Transverse colon (tissue), 3 donors: Measurements from ENCODE around the gene RBM4B.

Experiments used
- CTCF ChIP-seq, 5 experiments: fragments of 200-600 bp in 3 of 5; fragments of 450-650 bp in 2 of 5; sonication (generic) in 3 of 5; IDR thresholded peaks; 1 replicate in 2 of 5; 2 replicates in 3 of 5; pipeline ENCODE4 v1.5.1; 2016 to 2017; ENCODE audit warnings: antibody characterized with exemption in 5 of 5, inconsistent platforms in 3 of 5, mild to moderate bottlenecking in 2 of 5, moderate library complexity in 1 of 5
- EP300 ChIP-seq: sonication (generic); formaldehyde crosslinking; IDR thresholded peaks from one replicate; pipeline ENCODE4 v1.6.1; 2017; ENCODE audit warnings: antibody characterized with exemption, low read depth

DNA sequence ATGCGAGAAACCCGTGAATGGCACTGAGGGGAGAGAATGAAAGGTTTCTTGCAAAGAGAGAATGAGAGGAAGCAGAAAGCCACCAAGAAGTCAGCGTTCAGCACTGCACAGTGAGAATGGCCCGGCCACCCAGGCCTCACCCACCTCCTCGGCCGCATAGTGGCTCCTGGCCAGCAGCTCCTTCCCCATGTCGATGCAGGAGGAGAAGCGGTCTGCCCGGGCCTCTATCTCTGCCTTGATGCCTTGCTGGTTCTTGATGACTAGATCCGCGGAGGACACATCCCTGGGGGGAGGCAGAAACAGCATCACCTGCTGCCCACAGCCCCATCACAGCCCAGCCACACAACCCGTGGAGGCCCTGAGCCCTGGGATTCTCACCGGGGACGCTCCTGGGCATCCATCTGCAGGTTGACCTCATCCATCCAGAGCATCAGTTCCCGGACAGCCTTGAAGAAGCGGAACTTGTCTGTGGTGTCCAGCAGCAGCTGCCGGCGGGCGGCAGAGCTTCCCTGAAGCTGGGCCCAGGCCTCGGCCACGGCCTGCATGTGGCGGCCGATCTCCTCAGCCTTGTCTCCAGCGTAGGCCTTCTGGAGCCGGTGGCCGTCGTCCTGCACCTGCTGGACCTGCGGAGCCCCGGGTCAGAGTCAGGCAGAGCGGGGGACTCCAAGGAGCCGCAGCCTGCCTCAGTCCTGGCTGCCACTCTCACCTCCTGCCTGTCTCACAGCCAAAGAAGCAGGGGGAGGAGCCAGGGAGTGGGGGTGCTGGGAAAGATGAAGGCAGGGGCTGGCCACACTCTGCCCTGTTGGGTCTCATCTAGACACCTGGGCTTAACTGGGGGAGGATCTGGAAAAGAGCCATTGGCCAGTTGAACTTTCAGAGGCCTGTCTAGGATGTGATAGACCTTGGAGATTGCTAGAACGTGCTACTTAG lies 12.2 kb upstream of the RBM4B start:
- TF ChIP-seq EP300 (no peak), CTCF (IDR thresholded peaks at IDR 0.05) (no peak)
